GM12878 (cell line): ENCODE results near the gene COMMD6. TPM values are rescaled to one million over a fixed set of nuclear protein-coding genes. Genes with fewer than 3 reads are reported as not detected.

Source experiments
- BACH1 ChIP-seq: fragments of 450-650 bp; IDR thresholded peaks from 2 replicates; pipeline ENCODE4 v1.6.1; 2017; ENCODE audit warnings: mild to moderate bottlenecking, borderline replicate concordance
- BCLAF1 ChIP-seq: fragments of 450-650 bp; IDR thresholded peaks from 2 replicates; pipeline ENCODE4 v1.6.1; 2017; ENCODE audit warnings: antibody characterized with exemption, mild to moderate bottlenecking, moderate library complexity
- CUX1 ChIP-seq: IDR thresholded peaks from 2 replicates; pipeline ENCODE4 v1.6.1; 2012; ENCODE audit warnings: improper control_type of control experiment, low read depth, low read length; ENCODE audit not compliant: insufficient replicate concordance
- EED ChIP-seq: sonication (generic); IDR thresholded peaks from 2 replicates; pipeline ENCODE4 v1.6.1; 2016; ENCODE audit warnings: antibody characterized with exemption, low read depth
- EP300 ChIP-seq, 2 experiments: fragments of 150-350 bp in 1 of 2; IDR thresholded peaks; 2 replicates each; pipeline ENCODE4 v1.6.1; 2011 to 2012; ENCODE audit warnings: low read depth in 2 of 2, low read length in 2 of 2, borderline replicate concordance in 1 of 2, improper control_type of control experiment in 1 of 2, inconsistent platforms in 1 of 2; ENCODE audit not compliant: control insufficient read depth in 1 of 2
- HDAC6 ChIP-seq: fragments of 200-600 bp; sonication (generic); IDR thresholded peaks from one replicate; pipeline ENCODE4 v1.8.0; 2017; ENCODE audit warnings: antibody characterized with exemption; ENCODE audit not compliant: unreplicated experiment
- HDGF ChIP-seq: fragments of 450-650 bp; IDR thresholded peaks from 2 replicates; pipeline ENCODE4 v1.6.1; 2016; ENCODE audit warnings: antibody characterized with exemption
- KAT2A ChIP-seq: conservative IDR thresholded peaks from 2 replicates; pipeline ENCODE4 v1.6.1; 2011; ENCODE audit warnings: low read depth, low read length; ENCODE audit not compliant: control insufficient read depth
- KLF5 ChIP-seq: fragments of 450-650 bp; IDR thresholded peaks from 2 replicates; pipeline ENCODE4 v1.6.1; 2014; ENCODE audit warnings: mild to moderate bottlenecking; ENCODE audit not compliant: partially characterized antibody
- MEF2A ChIP-seq: IDR thresholded peaks from 2 replicates; pipeline ENCODE4 v1.6.1; 2011; ENCODE audit warnings: low read depth, mild to moderate bottlenecking, low read length, moderate library complexity; ENCODE audit not compliant: insufficient read depth
- NR2F1 ChIP-seq: fragments of 450-650 bp; conservative IDR thresholded peaks from 2 replicates; pipeline ENCODE4 v1.6.1; 2017; ENCODE audit warnings: mild to moderate bottlenecking
- PAX8 ChIP-seq: fragments of 450-650 bp; IDR thresholded peaks from 2 replicates; pipeline ENCODE4 v1.6.1; 2017; ENCODE audit warnings: mild to moderate bottlenecking, moderate library complexity
- RB1 ChIP-seq: fragments of 450-650 bp; formaldehyde crosslinking; IDR thresholded peaks from 2 replicates; pipeline ENCODE4 v1.6.1; 2017; ENCODE audit warnings: mild to moderate bottlenecking, borderline replicate concordance
- SIN3A ChIP-seq: IDR thresholded peaks from 2 replicates; pipeline ENCODE4 v1.6.1; 2012; ENCODE audit warnings: low read depth, low read length, improper control_type of control experiment
- SRF ChIP-seq, 2 experiments: IDR thresholded peaks; 2 replicates each; pipeline ENCODE4 v1.6.1; 2011; ENCODE audit warnings: low read depth in 2 of 2, low read length in 2 of 2, mild to moderate bottlenecking in 1 of 2, moderate library complexity in 1 of 2
- STAT3 ChIP-seq: IDR thresholded peaks from 2 replicates; pipeline ENCODE4 v1.6.1; 2011; ENCODE audit warnings: low read depth, low read length, improper control_type of control experiment
- ZBTB4 ChIP-seq: fragments of 450-650 bp; formaldehyde crosslinking; IDR thresholded peaks from 2 replicates; pipeline ENCODE4 v1.4.0; 2022; ENCODE audit warnings: mild to moderate bottlenecking, moderate library complexity
- ZNF24 ChIP-seq: fragments of 450-650 bp; IDR thresholded peaks from 2 replicates; pipeline ENCODE4 v1.6.1; 2017; ENCODE audit warnings: antibody characterized with exemption, mild to moderate bottlenecking
- polyA plus RNA-seq, 11 experiments: library from polyadenylated mRNA; depleted of rRNA in 4 of 11; unstranded in 6 of 11; stranded (reverse) in 5 of 11; fragments of >200 nt; fragmentation: Nextera tagmentation in 4 of 11; fragmentation: Illumina TruSeq in 1 of 11; extraction: Ambion mirVana in 4 of 11; extraction: Trizol in 1 of 11; gene quantifications; 1 replicate in 1 of 11; 2 replicates in 10 of 11; pipeline versions ENCODE4 v1.2.1 to v1.2.3, GENCODE V29; 2011 to 2016; ENCODE audit warnings: inconsistent platforms in 2 of 11, missing spikeins in 2 of 11, low read depth in 1 of 11
- total RNA-seq, 4 experiments: library from RNA; depleted of rRNA in 3 of 4; stranded (reverse); fragments of >200 nt in 3 of 4; fragmentation: Illumina TruSeq in 1 of 4; extraction: Trizol in 1 of 4; gene quantifications; 2 replicates each; pipeline versions ENCODE4 v1.2.1 to v1.2.3, GENCODE V29; 2013 to 2021

COMMD6 gene
- total and polyA plus RNA-seq, 10 of the 15 experiments (the other 5 are each of a cell fraction or from before 2014, with no cell fraction given) = 127 to 509 (median 247) TPM

- no peak for TF ChIP-seq ZBTB4
- TF ChIP-seq MEF2A = no peak
- TF ChIP-seq STAT3 = no peak
- no peak for TF ChIP-seq EED
- no peak for TF ChIP-seq BCLAF1
- TF ChIP-seq SRF (IDR thresholded peaks at IDR 0.05; ENCODE audit: low read depth in 2 of 2, low read length in 2 of 2) = no peak
- no peak for TF ChIP-seq SIN3A
- no peak for TF ChIP-seq RB1
- TF ChIP-seq HDAC6 = no peak
- TF ChIP-seq BACH1 = peak; percentile 16; the same call in 1 of the 2 replicates
- TF ChIP-seq ZNF24 = 0 out of 2 replicates have a peak, but pooled peaks have one; percentile 6
- TF ChIP-seq KAT2A = no peak
- peak in 1 of 2 experiments; percentile 73; a peak in 3 of 4 replicates for TF ChIP-seq EP300 (IDR thresholded peaks at IDR 0.05; ENCODE audit: borderline replicate concordance in 1 of 2, control insufficient read depth in 1 of 2, low read depth in 2 of 2, low read length in 2 of 2)
- TF ChIP-seq CUX1 = no peak
- no peak for TF ChIP-seq KLF5
- TF ChIP-seq HDGF = peak; percentile 57; the same call in 1 of the 2 replicates
- TF ChIP-seq NR2F1 = no peak
- no peak for TF ChIP-seq PAX8
Observed at GRCh38 chr13:75489502-75490263, 48.0 kb downstream of the COMMD6 start (continued).
